Liver (tissue), 9 donors: Measurements from ENCODE around the gene CROCC2. TPM values are rescaled to one million over a fixed set of nuclear protein-coding genes. Genes with fewer than 3 reads are reported as not detected.

ENCODE experiments used
- DNase-seq: peaks from one replicate; pipeline ENCODE4 v3.0.0-alpha.2; 2017; ENCODE audit warnings: low spot score
- H3K27ac ChIP-seq, 2 donors: one replicate each; pipeline ENCODE4 v1.7.0; 2013; ENCODE audit warnings: inconsistent platforms in 2 of 2, low read length in 2 of 2, control low read depth in 1 of 2, low read depth in 1 of 2, mild to moderate bottlenecking in 1 of 2
- H3K27me3 ChIP-seq, 4 donors: one replicate each; pipeline versions ENCODE4 v1.6.1 to v1.7.0; 2013; ENCODE audit warnings: low read length in 3 of 4, inconsistent platforms in 1 of 4, mild to moderate bottlenecking in 1 of 4, moderate library complexity in 1 of 4; ENCODE audit not compliant: control insufficient read depth in 4 of 4, insufficient read depth in 4 of 4
- H3K36me3 ChIP-seq, 4 donors: one replicate each; pipeline versions ENCODE4 v1.6.1 to v1.7.0; 2013; ENCODE audit warnings: low read length in 3 of 4, mild to moderate bottlenecking in 3 of 4, low read depth in 1 of 4, moderate library complexity in 1 of 4; ENCODE audit not compliant: control insufficient read depth in 4 of 4, insufficient read depth in 3 of 4
- H3K4me1 ChIP-seq, 4 donors: one replicate each; pipeline versions ENCODE4 v1.6.1 to v1.7.0; 2013; ENCODE audit warnings: low read length in 3 of 4, mild to moderate bottlenecking in 3 of 4, moderate library complexity in 1 of 4; ENCODE audit not compliant: control insufficient read depth in 4 of 4, insufficient read depth in 4 of 4
- H3K4me3 ChIP-seq, 3 donors: one replicate each; pipeline versions ENCODE4 v1.6.1 to v1.7.0; 2013; ENCODE audit warnings: low read length in 3 of 3, control low read depth in 1 of 3, low read depth in 1 of 3, mild to moderate bottlenecking in 1 of 3
- H3K9ac ChIP-seq, 2 donors: one replicate each; pipeline ENCODE4 v1.7.0; 2013; ENCODE audit warnings: low read length in 2 of 2, mild to moderate bottlenecking in 2 of 2, moderate library complexity in 2 of 2, control low read depth in 1 of 2, low read depth in 1 of 2
- H3K9me3 ChIP-seq, 4 donors: one replicate each; pipeline versions ENCODE4 v1.6.1 to v1.7.0; 2013; ENCODE audit warnings: low read length in 3 of 4; ENCODE audit not compliant: control insufficient read depth in 4 of 4
- CTCF ChIP-seq: fragments of 150-350 bp; IDR thresholded peaks from 2 replicates; pipeline ENCODE4 v1.5.1; 2017; ENCODE audit warnings: improper control_type of control experiment, low read depth, low read length; ENCODE audit not compliant: missing input control
- EGR1 ChIP-seq, 2 donors: IDR thresholded peaks; 2 replicates each; pipeline ENCODE4 v1.6.1; 2016 to 2018; ENCODE audit warnings: antibody characterized with exemption in 2 of 2, low read depth in 2 of 2
- FOXA1 ChIP-seq: IDR thresholded peaks from 2 replicates; pipeline ENCODE4 v1.6.1; 2016; ENCODE audit warnings: antibody characterized with exemption
- FOXA2 ChIP-seq: IDR thresholded peaks from 2 replicates; pipeline ENCODE4 v1.6.1; 2016; ENCODE audit warnings: antibody characterized with exemption
- GABPA ChIP-seq, 2 donors: IDR thresholded peaks in 1 of 2; conservative IDR thresholded peaks in 1 of 2; 2 replicates each; pipeline ENCODE4 v1.6.1; 2016; ENCODE audit warnings: antibody characterized with exemption in 2 of 2, mild to moderate bottlenecking in 1 of 2, moderate library complexity in 1 of 2
- HNF4A ChIP-seq, 2 donors: conservative IDR thresholded peaks; 2 replicates each; pipeline ENCODE4 v1.6.1; 2016; ENCODE audit warnings: antibody characterized with exemption in 2 of 2, mild to moderate bottlenecking in 2 of 2
- JUND ChIP-seq, 2 donors: IDR thresholded peaks; 2 replicates each; pipeline ENCODE4 v1.6.1; 2016; ENCODE audit warnings: antibody characterized with exemption in 2 of 2
- MAX ChIP-seq: IDR thresholded peaks from 2 replicates; pipeline ENCODE4 v1.6.1; 2016; ENCODE audit warnings: antibody characterized with exemption
- REST ChIP-seq: IDR thresholded peaks from 2 replicates; pipeline ENCODE4 v1.6.1; 2016; ENCODE audit warnings: antibody characterized with exemption, mild to moderate bottlenecking
- RXRA ChIP-seq, 2 donors: IDR thresholded peaks; 2 replicates each; pipeline ENCODE4 v1.6.1; 2017 to 2018; ENCODE audit warnings: antibody characterized with exemption in 2 of 2, mild to moderate bottlenecking in 1 of 2
- SP1 ChIP-seq: IDR thresholded peaks from 2 replicates; pipeline ENCODE4 v1.6.1; 2018; ENCODE audit warnings: antibody characterized with exemption, mild to moderate bottlenecking
- TAF1 ChIP-seq: conservative IDR thresholded peaks from 2 replicates; pipeline ENCODE4 v1.6.1; 2016; ENCODE audit warnings: antibody characterized with exemption, mild to moderate bottlenecking
- YY1 ChIP-seq: IDR thresholded peaks from 2 replicates; pipeline ENCODE4 v1.6.1; 2016; ENCODE audit warnings: antibody characterized with exemption, mild to moderate bottlenecking
- ZBTB33 ChIP-seq: IDR thresholded peaks from 2 replicates; pipeline ENCODE4 v1.6.1; 2016; ENCODE audit warnings: antibody characterized with exemption
- WGBS: extraction: QIAGEN DNeasy Blood & Tissue Kit; methylation state at CpG from one replicate; pipeline ENCODE4 v1.1.7; 2013; 5-methylcytosine and 5-hydroxymethylcytosine counted together
- polyA plus RNA-seq, 2 donors: library from polyadenylated mRNA; stranded (reverse) in 1 of 2; unstranded in 1 of 2; fragments of 200-250 nt in 1 of 2; fragments of >200 nt in 1 of 2; fragmentation: Nextera tagmentation in 1 of 2; extraction: Ambion mirVana in 1 of 2; gene quantifications; one replicate each; pipeline versions ENCODE4 v1.2.1 to v1.2.3, GENCODE V29; 2013 to 2015
- total RNA-seq, 2 donors: library from RNA; depleted of rRNA; stranded (reverse); fragments of >200 nt; gene quantifications; one replicate each; pipeline ENCODE4 v1.2.3, GENCODE V29; 2014
- donor health status: healthy.
- donor health status: healthy.
- donor health status: healthy.
- donor health status: healthy.
- donor health status: healthy.

Gene CROCC2
- total and polyA plus RNA-seq, 4 donors, result under 0.01 to 0.13 (median 0.05) TPM

GRCh38 chr2:240869109-240869955, 36.8 kb upstream of the CROCC2 start:
- peaks cover 12 to 87% (median 64%) of the 10 kb centered on the region in 4 donors for H3K4me1 ChIP-seq
- no peaks in the 10 kb centered on the region for H3K27me3 ChIP-seq
- peaks cover 0 to 14% (median 5%) of the 10 kb centered on the region in 4 donors for H3K36me3 ChIP-seq
- DNase-seq, result peak; percentile 33
- H3K27ac ChIP-seq, result peak overlapping the region; percentile 76 to 77
- peak overlapping the region; percentile 60 to 68 (median 62) for H3K4me3 ChIP-seq
- 37% methylated on average over 25 of the region's 25 CpGs for WGBS
- no peaks in the 10 kb centered on the region for H3K9me3 ChIP-seq
- no peak for TF ChIP-seq TAF1
- TF ChIP-seq EGR1 (IDR thresholded peaks at IDR 0.05; ENCODE audit: low read depth in 2 of 2), result no peak
- TF ChIP-seq GABPA (IDR thresholded peaks at IDR 0.05 in 1 of 2, conservative IDR thresholded peaks at IDR 0.05 in 1 of 2), result no peak
- no peak for TF ChIP-seq MAX
- TF ChIP-seq FOXA1, result no peak
- TF ChIP-seq HNF4A (conservative IDR thresholded peaks at IDR 0.05), result no peak
- TF ChIP-seq FOXA2, result no peak
- TF ChIP-seq ZBTB33, result no peak
- TF ChIP-seq CTCF, result no peak
- no peak for TF ChIP-seq SP1
- no peak for TF ChIP-seq REST
- TF ChIP-seq RXRA (IDR thresholded peaks at IDR 0.05), result no peak
- no peak for TF ChIP-seq YY1
- TF ChIP-seq JUND (IDR thresholded peaks at IDR 0.05), result no peak
- peak overlapping the region; percentile 68 to 91 for H3K9ac ChIP-seq
